Astrocyte (in vitro differentiated cells and primary cell): ENCODE results near the gene IMMP2L. TPM values are rescaled to one million over a fixed set of nuclear protein-coding genes. Genes with fewer than 3 reads are reported as not detected.

Experiments
- DNase-seq: peaks from one replicate; pipeline ENCODE4 v3.0.0-alpha.2; 2010; ENCODE audit warnings: low read depth
- FAIRE-seq: peaks from 2 replicates; lab custom pipeline; 2011; peaks lifted over from hg19 to GRCh38; lab: Jason Lieb, UNC
- H2AFZ ChIP-seq: 2 replicates; pipeline ENCODE4 v1.6.0; 2012; ENCODE audit warnings: low read depth, low read length, inconsistent platforms
- H3K27ac ChIP-seq: 2 replicates; pipeline ENCODE4 v1.5.1; 2011; ENCODE audit warnings: low read depth, low read length, inconsistent platforms
- H3K27me3 ChIP-seq: 2 replicates; pipeline ENCODE4 v1.6.0; 2011; ENCODE audit warnings: low read length, inconsistent platforms; ENCODE audit not compliant: insufficient read depth
- H3K36me3 ChIP-seq: 2 replicates; pipeline ENCODE4 v1.5.1; 2011; ENCODE audit warnings: low read length, inconsistent platforms; ENCODE audit not compliant: insufficient read depth
- H3K4me1 ChIP-seq: 2 replicates; pipeline ENCODE4 v1.5.1; 2011; ENCODE audit warnings: low read length, inconsistent platforms; ENCODE audit not compliant: insufficient read depth
- H3K4me2 ChIP-seq: 2 replicates; pipeline ENCODE4 v1.6.0; 2012; ENCODE audit warnings: low read length, inconsistent platforms
- H3K4me3 ChIP-seq: 2 replicates; pipeline ENCODE4 v1.5.1; 2011; ENCODE audit warnings: low read depth, mild to moderate bottlenecking, low read length, inconsistent platforms; ENCODE audit not compliant: insufficient read depth
- H3K79me2 ChIP-seq: 2 replicates; pipeline ENCODE4 v1.6.0; 2012; ENCODE audit warnings: mild to moderate bottlenecking, low read length, inconsistent platforms; ENCODE audit not compliant: insufficient read depth
- H3K9ac ChIP-seq: 2 replicates; pipeline ENCODE4 v1.6.0; 2012; ENCODE audit warnings: mild to moderate bottlenecking, low read length, inconsistent platforms
- H3K9me3 ChIP-seq: 2 replicates; pipeline ENCODE4 v1.5.1; 2012; ENCODE audit warnings: low read depth, mild to moderate bottlenecking, low read length, inconsistent platforms; ENCODE audit not compliant: insufficient read depth
- H4K20me1 ChIP-seq: 2 replicates; pipeline ENCODE4 v1.6.0; 2012; ENCODE audit warnings: low read length, inconsistent platforms; ENCODE audit not compliant: insufficient read depth
- H3K27ac Mint-ChIP-seq: one replicate; pipeline ENCODE4 v1.8.0; 2021; ENCODE audit warnings: mild to moderate bottlenecking, mixed read lengths; ENCODE audit not compliant: unreplicated experiment
- H3K27me3 Mint-ChIP-seq: one replicate; pipeline ENCODE4 v1.8.0; 2021; ENCODE audit warnings: low read depth, mixed read lengths; ENCODE audit not compliant: unreplicated experiment
- H3K36me3 Mint-ChIP-seq: one replicate; pipeline ENCODE4 v1.8.0; 2021; ENCODE audit warnings: low read depth, mixed read lengths; ENCODE audit not compliant: unreplicated experiment
- H3K4me1 Mint-ChIP-seq: one replicate; pipeline ENCODE4 v1.8.0; 2021; ENCODE audit warnings: low read depth, mixed read lengths; ENCODE audit not compliant: unreplicated experiment
- H3K4me3 Mint-ChIP-seq: one replicate; pipeline ENCODE4 v1.8.0; 2021; ENCODE audit warnings: mild to moderate bottlenecking, moderate library complexity, mixed read lengths; ENCODE audit not compliant: unreplicated experiment
- H3K9me3 Mint-ChIP-seq: one replicate; pipeline ENCODE4 v1.8.0; 2021; ENCODE audit warnings: mild to moderate bottlenecking, mixed read lengths; ENCODE audit not compliant: unreplicated experiment
- CTCF ChIP-seq: IDR thresholded peaks from 2 replicates; pipeline ENCODE4 v1.5.1; 2011; ENCODE audit warnings: low read depth, mild to moderate bottlenecking, inconsistent platforms, low read length, moderate library complexity; ENCODE audit not compliant: insufficient read depth
- EZH2 ChIP-seq: IDR thresholded peaks from 2 replicates; pipeline ENCODE4 v1.6.1; 2012; ENCODE audit warnings: mild to moderate bottlenecking, low read length, inconsistent platforms; ENCODE audit not compliant: insufficient read depth
- total RNA-seq: library from RNA; stranded (reverse); gene quantifications from 2 replicates; pipeline ENCODE4 v1.2.1, GENCODE V29; 2021

Gene IMMP2L
- total RNA-seq, 1 donor from 2014 or later = 13.8 TPM

- Histone ChIP-seq H3K4me1 (no peaks in the 10 kb centered on the region), H3K27ac (no peak overlapping the region), H3K4me3 (no peak overlapping the region), H2AFZ (no peak overlapping the region), H3K9ac (no peak overlapping the region), H3K27me3 (no peaks in the 10 kb centered on the region), H3K79me2 (no peaks in the 10 kb centered on the region), H3K4me2 (no peak overlapping the region), H3K36me3 (no peaks in the 10 kb centered on the region), H3K9me3 (no peaks in the 10 kb centered on the region), H4K20me1 (no peaks in the 10 kb centered on the region)
- no peak overlapping the region for H3K27ac Mint-ChIP-seq
- FAIRE-seq (no peak), DNase-seq (no peak)
- peaks cover 14% of the 10 kb centered on the region for H3K4me1 Mint-ChIP-seq
- no peaks in the 10 kb centered on the region for H3K36me3 Mint-ChIP-seq
- H3K9me3 Mint-ChIP-seq = no peaks in the 10 kb centered on the region
- no peaks in the 10 kb centered on the region for H3K27me3 Mint-ChIP-seq
- H3K4me3 Mint-ChIP-seq = no peak overlapping the region
- TF ChIP-seq EZH2 (no peak), CTCF (no peak)
Measured at GRCh38 chr7:110947408-110947807, 614.9 kb downstream of the IMMP2L start.

GRCh38 chr7:110944966-110945644, 617.2 kb downstream of the IMMP2L start:
- no peak overlapping the region for H3K27ac ChIP-seq
- Mint-ChIP-seq H3K36me3 (no peaks in the 10 kb centered on the region), H3K9me3 (no peaks in the 10 kb centered on the region), H3K27me3 (no peaks in the 10 kb centered on the region), H3K4me3 (no peak overlapping the region), H3K27ac (no peak overlapping the region), H3K4me1 (peaks cover 14% of the 10 kb centered on the region)
- no peak overlapping the region for H3K9ac ChIP-seq
- H3K4me3 ChIP-seq = no peak overlapping the region
- H3K4me2 ChIP-seq = no peak overlapping the region
- FAIRE-seq (no peak), DNase-seq (peak; percentile 8)
- H3K27me3 ChIP-seq = no peaks in the 10 kb centered on the region
- no peak overlapping the region for H2AFZ ChIP-seq
- no peaks in the 10 kb centered on the region for H3K9me3 ChIP-seq
- no peaks in the 10 kb centered on the region for H4K20me1 ChIP-seq
- no peaks in the 10 kb centered on the region for H3K79me2 ChIP-seq
- no peaks in the 10 kb centered on the region for H3K4me1 ChIP-seq
- TF ChIP-seq CTCF (no peak), EZH2 (no peak)
- no peaks in the 10 kb centered on the region for H3K36me3 ChIP-seq

DNA sequence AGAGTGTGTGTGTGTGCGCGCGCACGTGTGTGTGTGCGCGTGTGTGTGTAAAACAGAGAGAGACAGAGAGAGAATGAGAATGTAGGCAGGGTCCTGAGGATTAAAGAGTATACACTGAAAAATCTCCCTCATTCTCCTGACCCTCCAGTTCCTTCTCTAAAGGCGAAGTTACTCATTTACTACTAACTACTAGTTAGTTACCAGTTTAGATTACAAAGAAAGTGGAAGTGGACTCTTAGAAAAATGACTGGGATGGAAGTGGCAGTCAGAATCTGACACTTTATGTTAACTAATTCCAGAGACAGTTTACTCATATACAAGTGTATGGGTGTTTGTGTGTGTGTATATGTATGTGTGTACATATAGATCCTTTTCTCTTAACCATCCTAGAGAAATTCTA, 617.8 kb downstream of the IMMP2L start:
- H3K4me2 ChIP-seq = no peak overlapping the region
- no peaks in the 10 kb centered on the region for H3K9me3 Mint-ChIP-seq
- no peaks in the 10 kb centered on the region for H4K20me1 ChIP-seq
- TF ChIP-seq EZH2 (no peak), CTCF (no peak)
- no peak overlapping the region for H3K27ac ChIP-seq
- no peaks in the 10 kb centered on the region for H3K79me2 ChIP-seq
- no peak for FAIRE-seq
- no peak overlapping the region for H3K4me3 ChIP-seq
- no peak overlapping the region for H2AFZ ChIP-seq
- no peak for DNase-seq
- H3K4me1 Mint-ChIP-seq = peaks cover 14% of the 10 kb centered on the region
- no peaks in the 10 kb centered on the region for H3K36me3 Mint-ChIP-seq
- H3K36me3 ChIP-seq = no peaks in the 10 kb centered on the region
- no peaks in the 10 kb centered on the region for H3K27me3 Mint-ChIP-seq
- no peaks in the 10 kb centered on the region for H3K4me1 ChIP-seq
- no peak overlapping the region for H3K9ac ChIP-seq
- H3K27me3 ChIP-seq = no peaks in the 10 kb centered on the region
- no peak overlapping the region for H3K27ac Mint-ChIP-seq
- H3K4me3 Mint-ChIP-seq = no peak overlapping the region
- H3K9me3 ChIP-seq = no peaks in the 10 kb centered on the region
